OCI-M1 (cell line): ENCODE measurements around the gene ERC2.

Source experiments
- DNase-seq: peaks from one replicate; lab custom pipeline; 2025; lab: John Stamatoyannopoulos, UW

The ERC2 gene

GRCh38 chr3:55588146-55588765 is 880.0 kb downstream of the ERC2 start:
- no peak for DNase-seq

- no peak for DNase-seq
These were observed 882.4 kb downstream of the ERC2 start for GRCh38 chr3:55585856-55586255.

GRCh38 chr3:55584716-55585368 is 883.4 kb downstream of the ERC2 start:
- DNase-seq = no peak

- DNase-seq = no peak
These were observed 884.2 kb downstream of the ERC2 start for GRCh38 chr3:55584030-55584429.

- DNase-seq = no peak
These were observed 884.8 kb downstream of the ERC2 start for GRCh38 chr3:55583475-55583874.

GRCh38 chr3:55579496-55579895 is 888.8 kb downstream of the ERC2 start:
- no peak for DNase-seq

GRCh38 chr3:55576621-55577388 is 891.5 kb downstream of the ERC2 start:
- no peak for DNase-seq

GRCh38 chr3:55574671-55575070 is 893.6 kb downstream of the ERC2 start:
- no peak for DNase-seq

GRCh38 chr3:55572816-55573215 is 895.5 kb downstream of the ERC2 start:
- no peak for DNase-seq

- no peak for DNase-seq
These were observed 896.4 kb downstream of the ERC2 start for GRCh38 chr3:55571913-55572312.

- DNase-seq = no peak
These were observed 897.0 kb downstream of the ERC2 start for GRCh38 chr3:55571216-55571813.

- no peak for DNase-seq
These were observed 898.0 kb downstream of the ERC2 start for GRCh38 chr3:55570271-55570711.

GRCh38 chr3:55569033-55569599 is 899.2 kb downstream of the ERC2 start:
- no peak for DNase-seq

GRCh38 chr3:55567615-55568014 is 900.7 kb downstream of the ERC2 start:
- DNase-seq = no peak

- DNase-seq = no peak
These were observed 901.1 kb downstream of the ERC2 start for GRCh38 chr3:55567121-55567520.

GRCh38 chr3:55565521-55565920 is 902.7 kb downstream of the ERC2 start:
- DNase-seq = no peak

GRCh38 chr3:55564726-55565125 is 903.5 kb downstream of the ERC2 start:
- no peak for DNase-seq

GRCh38 chr3:55562700-55563099 is 905.6 kb downstream of the ERC2 start:
- DNase-seq = no peak

GRCh38 chr3:55559500-55560423 is 908.5 kb downstream of the ERC2 start:
- no peak for DNase-seq

GRCh38 chr3:55558316-55558715 is 910.0 kb downstream of the ERC2 start:
- DNase-seq = no peak

GRCh38 chr3:55557549-55557948 is 910.7 kb downstream of the ERC2 start:
- no peak for DNase-seq
